Measurements from ENCODE around the gene MARCHF7. TPM values are rescaled to one million over a fixed set of nuclear protein-coding genes. Genes with fewer than 3 reads are reported as not detected.
A peak's percentile ranks its signal among the peaks of the same experiment; 100 is the strongest.
"Not testable (repeated sequence)": the region's sequence is repeated elsewhere in the genome, so short reads cannot be mapped to it uniquely, and the experiment has no call there.

MARCHF7 gene
- total RNA-seq, 1 donor from 2014 or later, result 131 TPM

GRCh38 chr2:159714247-159714930 is 2.1 kb downstream of the MARCHF7 start:
- no peak for DNase-seq (ENCODE audit: low spot score in 2 of 2, unreplicated experiment in 2 of 2)
- no peaks in the 10 kb centered on the region for H3K9me3 Mint-ChIP-seq
- TF ChIP-seq CTCF (IDR thresholded peaks at IDR 0.05; ENCODE audit: unreplicated experiment), result no peak
- H3K4me3 Mint-ChIP-seq, result peak overlapping the region; percentile 100
- H3K4me1 Mint-ChIP-seq, result peaks cover 50% of the 10 kb centered on the region
- H3K27me3 Mint-ChIP-seq (ENCODE audit: low read depth), result no peaks in the 10 kb centered on the region
- peak overlapping the region; percentile 100 for H3K27ac Mint-ChIP-seq
- H3K36me3 Mint-ChIP-seq, result peaks cover 16% of the 10 kb centered on the region

- Mint-ChIP-seq H3K4me1 (peaks cover 48% of the 10 kb centered on the region), H3K36me3 (peaks cover 21% of the 10 kb centered on the region), H3K9me3 (no peaks in the 10 kb centered on the region), H3K27ac (peak overlapping the region; percentile 54), H3K27me3 (ENCODE audit: low read depth) (no peaks in the 10 kb centered on the region), H3K4me3 (peak overlapping the region; percentile 33)
- DNase-seq (ENCODE audit: low spot score in 2 of 2, unreplicated experiment in 2 of 2), result no peak
- no peak for TF ChIP-seq CTCF (IDR thresholded peaks at IDR 0.05; ENCODE audit: unreplicated experiment)
Measured at GRCh38 chr2:159715451-159715850, 3.1 kb downstream of the MARCHF7 start.

GRCh38 chr2:159716409-159716808 is 4.1 kb downstream of the MARCHF7 start:
- H3K4me3 Mint-ChIP-seq, H3K27ac Mint-ChIP-seq: not testable (repeated sequence)
- peaks cover 23% of the 10 kb centered on the region for H3K36me3 Mint-ChIP-seq

GRCh38 chr2:159716857-159717256 is 4.6 kb downstream of the MARCHF7 start:
- Mint-ChIP-seq H3K4me3 (no peak overlapping the region), H3K4me1 (peaks cover 40% of the 10 kb centered on the region), H3K36me3 (peaks cover 26% of the 10 kb centered on the region), H3K9me3 (no peaks in the 10 kb centered on the region), H3K27ac (peak overlapping the region; percentile 61), H3K27me3 (ENCODE audit: low read depth) (no peaks in the 10 kb centered on the region)
- TF ChIP-seq CTCF (IDR thresholded peaks at IDR 0.05; ENCODE audit: unreplicated experiment), result no peak
- DNase-seq (ENCODE audit: low spot score in 2 of 2, unreplicated experiment in 2 of 2), result no peak

More at GRCh38 chr2:159716409-159716808, 4.1 kb downstream of the MARCHF7 start:
- H3K4me1 Mint-ChIP-seq, result peaks cover 40% of the 10 kb centered on the region
- H3K27me3 Mint-ChIP-seq (ENCODE audit: low read depth); DNase-seq (ENCODE audit: low spot score in 2 of 2, unreplicated experiment in 2 of 2); H3K9me3 Mint-ChIP-seq: not testable (repeated sequence)

GRCh38 chr2:159720676-159721075 is 8.4 kb downstream of the MARCHF7 start:
- Mint-ChIP-seq H3K4me1 (peaks cover 16% of the 10 kb centered on the region), H3K27ac (peak overlapping the region; percentile 6), H3K27me3 (ENCODE audit: low read depth) (no peaks in the 10 kb centered on the region), H3K4me3 (no peak overlapping the region), H3K9me3 (peaks cover 18% of the 10 kb centered on the region), H3K36me3 (peaks cover 46% of the 10 kb centered on the region)
- TF ChIP-seq CTCF (IDR thresholded peaks at IDR 0.05; ENCODE audit: unreplicated experiment), result no peak
- DNase-seq (ENCODE audit: low spot score in 2 of 2, unreplicated experiment in 2 of 2), result no peak

GRCh38 chr2:159722580-159722979 is 10.3 kb downstream of the MARCHF7 start:
- H3K9me3 Mint-ChIP-seq, result peaks cover 23% of the 10 kb centered on the region
- H3K4me3 Mint-ChIP-seq, result no peak overlapping the region
- H3K27ac Mint-ChIP-seq, result no peak overlapping the region
- peaks cover 5% of the 10 kb centered on the region for H3K4me1 Mint-ChIP-seq
- H3K36me3 Mint-ChIP-seq, result peaks cover 43% of the 10 kb centered on the region
- no peak for TF ChIP-seq CTCF (IDR thresholded peaks at IDR 0.05; ENCODE audit: unreplicated experiment)
- DNase-seq (ENCODE audit: low spot score in 2 of 2, unreplicated experiment in 2 of 2), result no peak
- no peaks in the 10 kb centered on the region for H3K27me3 Mint-ChIP-seq (ENCODE audit: low read depth)

GRCh38 chr2:159724795-159725572 is 12.7 kb downstream of the MARCHF7 start:
- H3K9me3 Mint-ChIP-seq, result peaks cover 23% of the 10 kb centered on the region
- H3K27ac Mint-ChIP-seq; H3K4me3 Mint-ChIP-seq; DNase-seq (ENCODE audit: low spot score in 2 of 2, unreplicated experiment in 2 of 2); H3K27me3 Mint-ChIP-seq (ENCODE audit: low read depth); H3K4me1 Mint-ChIP-seq: not testable (repeated sequence)
- H3K36me3 Mint-ChIP-seq, result peaks cover 38% of the 10 kb centered on the region

Measured in mesothelial cell of epicardium (in vitro differentiated cells).